AG10803 (cell line): ENCODE results near the gene RPTOR.

Experiments
- DNase-seq: peaks from one replicate; pipeline ENCODE4 v3.0.0; 2010; ENCODE audit warnings: low read depth
- H3K4me3 ChIP-seq: 2 replicates; pipeline ENCODE4 v1.5.1; 2011; ENCODE audit warnings: mild to moderate bottlenecking, low read length, control low read depth
- TF ChIP-seq, protein P1 (sequence below): conservative IDR thresholded peaks from 2 replicates; pipeline ENCODE4 v1.5.1; 2011; ENCODE audit warnings: mild to moderate bottlenecking, low read length, control low read depth, inconsistent platforms

The RPTOR gene

DNA sequence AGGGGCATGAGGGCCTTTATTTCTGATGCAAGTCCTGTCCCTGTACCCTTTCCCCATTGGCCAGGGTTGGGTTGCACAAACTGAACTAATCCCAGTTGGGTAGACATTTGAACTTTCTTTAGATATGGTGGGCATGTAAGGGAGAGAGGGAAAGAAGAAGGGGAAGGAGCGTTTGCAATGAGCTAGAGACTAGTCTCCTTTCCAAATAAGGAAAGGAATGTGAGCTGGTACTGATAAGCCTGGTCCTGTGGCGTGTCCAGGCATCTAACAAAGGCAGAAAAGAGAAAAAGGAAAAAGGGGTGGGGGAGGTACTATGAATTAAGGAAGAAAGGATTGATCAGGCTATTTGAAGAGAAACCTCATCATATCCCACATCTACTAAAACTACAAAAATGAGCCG, 467.3 kb downstream of the RPTOR start:
- no peak for DNase-seq
- no peak overlapping the region for H3K4me3 ChIP-seq
- TF ChIP-seq, protein P1, sequence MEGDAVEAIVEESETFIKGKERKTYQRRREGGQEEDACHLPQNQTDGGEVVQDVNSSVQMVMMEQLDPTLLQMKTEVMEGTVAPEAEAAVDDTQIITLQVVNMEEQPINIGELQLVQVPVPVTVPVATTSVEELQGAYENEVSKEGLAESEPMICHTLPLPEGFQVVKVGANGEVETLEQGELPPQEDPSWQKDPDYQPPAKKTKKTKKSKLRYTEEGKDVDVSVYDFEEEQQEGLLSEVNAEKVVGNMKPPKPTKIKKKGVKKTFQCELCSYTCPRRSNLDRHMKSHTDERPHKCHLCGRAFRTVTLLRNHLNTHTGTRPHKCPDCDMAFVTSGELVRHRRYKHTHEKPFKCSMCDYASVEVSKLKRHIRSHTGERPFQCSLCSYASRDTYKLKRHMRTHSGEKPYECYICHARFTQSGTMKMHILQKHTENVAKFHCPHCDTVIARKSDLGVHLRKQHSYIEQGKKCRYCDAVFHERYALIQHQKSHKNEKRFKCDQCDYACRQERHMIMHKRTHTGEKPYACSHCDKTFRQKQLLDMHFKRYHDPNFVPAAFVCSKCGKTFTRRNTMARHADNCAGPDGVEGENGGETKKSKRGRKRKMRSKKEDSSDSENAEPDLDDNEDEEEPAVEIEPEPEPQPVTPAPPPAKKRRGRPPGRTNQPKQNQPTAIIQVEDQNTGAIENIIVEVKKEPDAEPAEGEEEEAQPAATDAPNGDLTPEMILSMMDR = no peak

- TF ChIP-seq, protein P1 = no peak
- no peak for DNase-seq
Observed at GRCh38 chr17:81012574-81013447, 468.2 kb downstream of the RPTOR start.

GRCh38 chr17:81013642-81014041, 469.0 kb downstream of the RPTOR start:
- DNase-seq = no peak
- TF ChIP-seq, protein P1 = no peak
- no peak overlapping the region for H3K4me3 ChIP-seq

More at GRCh38 chr17:81012574-81013447, 468.2 kb downstream of the RPTOR start:
- no peak overlapping the region for H3K4me3 ChIP-seq

GRCh38 chr17:81015136-81015535, 470.5 kb downstream of the RPTOR start:
- TF ChIP-seq, protein P1 = no peak
- no peak for DNase-seq
- H3K4me3 ChIP-seq = no peak overlapping the region
